Activated B cell treated with CpG ODN at 0.5 μM for 24 hours (primary cell): ENCODE measurements around the gene SPACDR. TPM values are rescaled to one million over a fixed set of nuclear protein-coding genes. Genes with fewer than 3 reads are reported as not detected.

Experiments
- ATAC-seq: fragments of 200-7000 bp; cut with Tn5 transposase; one replicate; pipeline ENCODE4 v1.10.0; 2021; ENCODE audit warnings: low read depth, mild to moderate bottlenecking, moderate library complexity
- CTCF ChIA-PET: fragments of 350-600 bp; sonication (Branson Sonifier 250); formaldehyde crosslinking; loops from one replicate; lab custom pipeline; 2021; ENCODE audit warnings: antibody characterized with exemption; lab: Charles Lee
- POLR2A ChIA-PET: fragments of 350-600 bp; sonication (Branson Sonifier 250); formaldehyde crosslinking; loops from one replicate; lab custom pipeline; 2021; ENCODE audit warnings: antibody characterized with exemption; lab: Charles Lee
- DNase-seq: peaks from one replicate; pipeline ENCODE4 v3.0.0; 2022
- H3K27ac Mint-ChIP-seq: one replicate; pipeline ENCODE4 v1.8.0; 2020; ENCODE audit warnings: mixed read lengths
- H3K27me3 Mint-ChIP-seq: one replicate; pipeline ENCODE4 v1.8.0; 2021; ENCODE audit warnings: mixed read lengths
- H3K36me3 Mint-ChIP-seq: one replicate; pipeline ENCODE4 v1.8.0; 2021; ENCODE audit warnings: low read depth, mixed read lengths
- H3K4me1 Mint-ChIP-seq: one replicate; pipeline ENCODE4 v1.8.0; 2021; ENCODE audit warnings: mixed read lengths
- H3K4me3 Mint-ChIP-seq: one replicate; pipeline ENCODE4 v1.8.0; 2020; ENCODE audit warnings: mild to moderate bottlenecking, mixed read lengths
- H3K9me3 Mint-ChIP-seq: one replicate; pipeline ENCODE4 v1.8.0; 2020; ENCODE audit warnings: mixed read lengths
- intact Hi-C: fragments of 100-400 bp; cut with micrococcal nuclease; formaldehyde crosslinking; loops from one replicate; pipeline ENCODE4 v1.15.1; 2024
- total RNA-seq: library from RNA; stranded (reverse); gene quantifications from 2 replicates; pipeline ENCODE4 v1.2.3, GENCODE V29; 2022
- TF ChIP-seq, protein P1 (sequence below): fragments of 200-600 bp; IDR thresholded peaks from one replicate; pipeline ENCODE4 v1.8.0; 2022; ENCODE audit warnings: antibody characterized with exemption, mild to moderate bottlenecking

The SPACDR gene
- total RNA-seq, 1 donor from 2014 or later: 2.3 TPM

DNA sequence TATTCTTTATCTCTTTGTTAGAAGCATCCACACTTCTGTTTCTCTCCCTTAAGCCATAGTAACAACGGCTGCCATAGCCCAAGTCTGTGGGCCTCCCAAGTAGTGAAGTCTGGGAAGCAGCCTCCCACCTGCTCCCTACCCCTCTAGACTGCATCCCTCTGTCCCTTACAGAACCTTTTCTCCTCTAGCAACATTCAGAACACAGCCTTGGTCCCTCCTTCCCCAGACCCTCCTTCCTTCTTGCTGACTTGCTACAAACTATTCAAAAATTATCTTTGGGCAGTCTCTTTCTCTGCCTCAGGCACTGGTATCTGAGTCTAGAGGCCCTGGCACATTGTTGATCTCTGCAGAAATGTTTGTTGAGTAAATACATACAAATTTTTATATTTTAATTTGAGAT, 17.4 kb upstream of the SPACDR start:
- peaks cover 3% of the 10 kb centered on the region for H3K27me3 Mint-ChIP-seq
- intact Hi-C loops: no loop called here
- no peaks in the 10 kb centered on the region for H3K9me3 Mint-ChIP-seq
- peaks cover 20% of the 10 kb centered on the region for H3K4me1 Mint-ChIP-seq
- POLR2A ChIA-PET: interaction anchor here (0.6 kb wide), 2 partner anchors 21 to 344 kb away, joined by 4 to 7 read pairs; no protein-coding TSS in a partner anchor
- ATAC-seq (no peak), DNase-seq (no peak)
- CTCF ChIA-PET: interaction anchor here (1.2 to 1.9 kb wide), 3 partner anchors 11 to 78 kb away, joined by 3 to 19 read pairs (median 9); no protein-coding TSS in a partner anchor
- H3K36me3 Mint-ChIP-seq: peaks cover 7% of the 10 kb centered on the region
- TF ChIP-seq, protein P1, sequence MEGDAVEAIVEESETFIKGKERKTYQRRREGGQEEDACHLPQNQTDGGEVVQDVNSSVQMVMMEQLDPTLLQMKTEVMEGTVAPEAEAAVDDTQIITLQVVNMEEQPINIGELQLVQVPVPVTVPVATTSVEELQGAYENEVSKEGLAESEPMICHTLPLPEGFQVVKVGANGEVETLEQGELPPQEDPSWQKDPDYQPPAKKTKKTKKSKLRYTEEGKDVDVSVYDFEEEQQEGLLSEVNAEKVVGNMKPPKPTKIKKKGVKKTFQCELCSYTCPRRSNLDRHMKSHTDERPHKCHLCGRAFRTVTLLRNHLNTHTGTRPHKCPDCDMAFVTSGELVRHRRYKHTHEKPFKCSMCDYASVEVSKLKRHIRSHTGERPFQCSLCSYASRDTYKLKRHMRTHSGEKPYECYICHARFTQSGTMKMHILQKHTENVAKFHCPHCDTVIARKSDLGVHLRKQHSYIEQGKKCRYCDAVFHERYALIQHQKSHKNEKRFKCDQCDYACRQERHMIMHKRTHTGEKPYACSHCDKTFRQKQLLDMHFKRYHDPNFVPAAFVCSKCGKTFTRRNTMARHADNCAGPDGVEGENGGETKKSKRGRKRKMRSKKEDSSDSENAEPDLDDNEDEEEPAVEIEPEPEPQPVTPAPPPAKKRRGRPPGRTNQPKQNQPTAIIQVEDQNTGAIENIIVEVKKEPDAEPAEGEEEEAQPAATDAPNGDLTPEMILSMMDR: no peak
- H3K27ac Mint-ChIP-seq: no peak overlapping the region
- peak overlapping the region; percentile 48 for H3K4me3 Mint-ChIP-seq

GRCh38 chr7:100478958-100479660, 15.0 kb upstream of the SPACDR start, which contains the start of gene TSC22D4:
Gene TSC22D4 (minus strand): TSS chr7:100479214. CDS start chr7:100478038, 1,176 bp downstream.
- CTCF ChIA-PET: interaction anchor here (0.5 to 1.4 kb wide), 3 partner anchors 10 to 344 kb away, joined by 3 to 4 read pairs (median 4); no protein-coding TSS in a partner anchor
- peak; percentile 81 for DNase-seq
- peak within 1 kb of the TSS; percentile 86 for H3K27ac Mint-ChIP-seq
- H3K27me3 Mint-ChIP-seq: no peaks in the 10 kb centered on the region
- POLR2A ChIA-PET: interaction anchor here (0.6 to 4.4 kb wide), 13 partner anchors 10 to 606 kb away, joined by 3 to 38 read pairs (median 5); partner anchors contain the start of genes AGFG2, GIGYF1, MCM7 and MEPCE
- peak within 1 kb of the TSS; percentile 93 for H3K4me3 Mint-ChIP-seq
- peaks cover 41% of the 10 kb centered on the region for H3K4me1 Mint-ChIP-seq
- peaks cover 19% of the 10 kb centered on the region for H3K36me3 Mint-ChIP-seq
- TF ChIP-seq, protein P1: no peak
- H3K9me3 Mint-ChIP-seq: no peaks in the 10 kb centered on the region
- intact Hi-C loops: loop anchor here (1.0 to 5.0 kb wide), 7 partner anchors 10 to 228 kb away; partner anchors contain the start of genes AGFG2, FBXO24, GNB2 and LRCH4
- peak; percentile 73 for ATAC-seq

- Mint-ChIP-seq H3K27me3 (no peaks in the 10 kb centered on the region), H3K36me3 (peaks cover 30% of the 10 kb centered on the region), H3K27ac (peak overlapping the region; percentile 86), H3K4me1 (peaks cover 51% of the 10 kb centered on the region), H3K9me3 (no peaks in the 10 kb centered on the region), H3K4me3 (peak overlapping the region; percentile 93)
- DNase-seq (peak; percentile 29), ATAC-seq (no peak)
- CTCF ChIA-PET: interaction anchor here (0.9 to 1.5 kb wide), 3 partner anchors 8 to 82 kb away, joined by 3 to 5 read pairs (median 4); no protein-coding TSS in a partner anchor
- POLR2A ChIA-PET: interaction anchor here (0.6 to 4.4 kb wide), 9 partner anchors 42 to 920 kb away, joined by 3 to 38 read pairs (median 4); partner anchors contain the start of genes FBXO24, GPC2, LRCH4 and MEPCE
- TF ChIP-seq, protein P1: no peak
- intact Hi-C loops: loop anchor here (2.0 to 5.0 kb wide), 3 partner anchors 41 to 229 kb away; partner anchors contain the start of genes GNB2, POP7 and PPP1R35
Measured at GRCh38 chr7:100477871-100478267, 13.8 kb upstream of the SPACDR start.

DNA sequence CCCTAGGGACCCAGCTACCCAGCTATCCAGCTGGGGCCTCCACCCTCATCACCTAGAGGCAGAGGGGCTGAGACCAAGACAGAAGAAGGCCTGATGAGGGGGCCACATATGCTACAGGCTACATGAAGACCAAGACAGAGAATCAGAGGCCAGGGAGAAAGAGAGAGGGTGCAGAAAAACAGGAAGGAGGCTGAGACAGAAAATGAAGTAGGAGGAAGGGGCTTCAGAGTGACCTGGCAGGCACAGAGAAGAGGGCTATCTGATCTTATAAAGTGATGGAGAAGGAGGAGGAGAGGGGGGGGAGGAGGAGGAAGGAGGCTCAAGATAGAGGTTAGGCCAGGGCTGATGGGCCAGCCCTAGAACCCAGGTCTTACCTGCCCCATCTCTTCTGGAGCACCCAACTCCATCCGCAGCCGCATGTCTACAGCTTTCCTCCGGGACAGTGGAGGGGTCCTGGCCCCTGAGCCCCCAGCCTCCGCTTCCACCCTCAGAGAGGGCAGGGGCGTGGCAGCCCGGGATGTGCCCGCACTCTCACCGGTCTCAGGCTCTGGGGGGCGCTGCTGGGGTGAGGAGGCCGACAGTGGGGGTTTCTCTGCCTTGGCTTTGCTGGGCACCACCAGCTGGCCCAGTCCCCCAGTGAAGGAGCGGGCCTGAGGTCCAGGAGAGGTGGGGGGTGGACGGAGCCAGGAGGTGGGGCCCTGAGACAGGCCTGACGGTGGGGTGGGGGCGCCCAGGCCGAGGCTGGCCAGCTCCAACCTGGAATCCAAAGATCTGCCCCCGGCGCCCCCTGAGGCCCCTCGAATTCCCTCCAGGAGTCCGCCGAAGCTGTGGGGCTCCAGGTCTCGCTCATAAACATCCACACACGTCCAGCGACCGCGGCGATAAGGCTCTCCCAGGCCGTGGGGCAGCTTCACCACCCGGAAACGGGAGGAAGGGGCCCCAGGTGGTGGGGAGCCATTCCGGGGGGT, 13.1 kb upstream of the SPACDR start:
- peaks cover 48% of the 10 kb centered on the region for H3K4me1 Mint-ChIP-seq
- DNase-seq (no peak), ATAC-seq (no peak)
- H3K36me3 Mint-ChIP-seq: peaks cover 31% of the 10 kb centered on the region
- TF ChIP-seq, protein P1: no peak
- no peaks in the 10 kb centered on the region for H3K9me3 Mint-ChIP-seq
- peak overlapping the region; percentile 82 for H3K4me3 Mint-ChIP-seq
- POLR2A ChIA-PET: interaction anchor here (0.6 to 4.4 kb wide), 11 partner anchors 39 to 1735 kb away, joined by 3 to 38 read pairs (median 4); partner anchors contain the start of genes FBXO24, LRCH4, MEPCE and MOSPD3
- intact Hi-C loops: loop anchor here (5.0 kb wide), 1 partner anchor 230 kb away; the partner anchor contains the start of gene POP7
- CTCF ChIA-PET: interaction anchor here (0.9 to 1.5 kb wide), 3 partner anchors 8 to 82 kb away, joined by 3 to 5 read pairs (median 4); no protein-coding TSS in a partner anchor
- peak overlapping the region; percentile 76 for H3K27ac Mint-ChIP-seq
- no peaks in the 10 kb centered on the region for H3K27me3 Mint-ChIP-seq
